ENCODE results near the gene ZBED5. TPM values are rescaled to one million over a fixed set of nuclear protein-coding genes. Genes with fewer than 3 reads are reported as not detected.

ZBED5 gene
- total RNA-seq, 1 experiment from 2014 or later = 34.2 TPM

GRCh38 chr11:10805741-10806140 lies 52.1 kb downstream of the ZBED5 start:
- peaks cover 52% of the 10 kb centered on the region for H3K36me3 ChIP-seq (replicated peaks; ENCODE audit: control insufficient read depth, insufficient read depth, low read length)
- no peaks in the 10 kb centered on the region; the same call in 1 of the 2 replicates for H3K27me3 ChIP-seq (ENCODE audit: control insufficient read depth, insufficient read depth, low read length)
- DNase-seq = no peak
- no peak overlapping the region for H3K4me3 ChIP-seq (ENCODE audit: insufficient read depth, low read depth, low read length)

- no peaks in the 10 kb centered on the region for H3K27me3 ChIP-seq (ENCODE audit: control insufficient read depth, insufficient read depth, low read length)
- DNase-seq = no peak
- peaks cover 70% of the 10 kb centered on the region for H3K36me3 ChIP-seq (replicated peaks; ENCODE audit: control insufficient read depth, insufficient read depth, low read length)
- H3K4me3 ChIP-seq (ENCODE audit: insufficient read depth, low read depth, low read length) = no peak overlapping the region
Measured at GRCh38 chr11:10803676-10804075, 54.2 kb downstream of the ZBED5 start.

Other genes starting within 250 kb of the ZBED5 start
- 3.0 and 4.5 TPM in 2 replicates for gene IRAG1, start 164.3 kb downstream of the ZBED5 start, total RNA-seq (2014; rRNA removed; shearing (Covaris generic))
- gene CTR9, start 106.8 kb downstream of the ZBED5 start, total RNA-seq (2014; rRNA removed; shearing (Covaris generic)) = 20.5 and 21.5 TPM in 2 replicates
- 768 and 799 TPM in 2 replicates for gene EIF4G2, start 49.1 kb downstream of the ZBED5 start, total RNA-seq (2014; rRNA removed; shearing (Covaris generic))

Data from H7 (cell line).